ENCODE data around the gene CDCA7.
"Not testable (repeated sequence)": the region's sequence is repeated elsewhere in the genome, so short reads cannot be mapped to it uniquely, and the experiment has no call there.

CDCA7 gene

DNA sequence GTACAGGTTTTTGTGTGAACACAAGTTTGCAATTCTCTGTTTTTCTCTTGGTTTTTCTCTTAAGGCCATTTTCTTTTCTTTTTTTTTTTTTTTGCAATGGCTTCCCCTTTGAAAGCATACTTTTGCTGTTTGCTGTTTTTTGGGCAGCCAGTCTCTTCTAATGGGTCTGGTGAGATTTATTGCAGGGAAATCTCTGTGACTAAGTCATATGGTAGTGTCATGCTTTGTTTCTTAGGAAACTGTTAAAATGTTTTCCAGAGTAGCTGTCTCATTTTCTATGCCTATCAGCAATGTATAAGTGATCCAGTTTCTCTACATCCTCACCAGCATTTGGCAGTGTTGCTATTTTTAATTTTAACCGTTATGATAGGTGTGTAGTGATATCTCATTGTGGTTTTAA, 27.9 kb upstream of the CDCA7 start:
- Mint-ChIP-seq H3K36me3 (ENCODE audit: low read depth) (peaks cover 12% of the 10 kb centered on the region), H3K27ac (no peak overlapping the region), H3K27me3 (ENCODE audit: low read depth, poor library complexity) (no peaks in the 10 kb centered on the region), H3K4me1 (no peaks in the 10 kb centered on the region), H3K4me3 (no peak overlapping the region), H3K9me3 (peaks cover 64% of the 10 kb centered on the region)
- TF ChIP-seq, protein P1, sequence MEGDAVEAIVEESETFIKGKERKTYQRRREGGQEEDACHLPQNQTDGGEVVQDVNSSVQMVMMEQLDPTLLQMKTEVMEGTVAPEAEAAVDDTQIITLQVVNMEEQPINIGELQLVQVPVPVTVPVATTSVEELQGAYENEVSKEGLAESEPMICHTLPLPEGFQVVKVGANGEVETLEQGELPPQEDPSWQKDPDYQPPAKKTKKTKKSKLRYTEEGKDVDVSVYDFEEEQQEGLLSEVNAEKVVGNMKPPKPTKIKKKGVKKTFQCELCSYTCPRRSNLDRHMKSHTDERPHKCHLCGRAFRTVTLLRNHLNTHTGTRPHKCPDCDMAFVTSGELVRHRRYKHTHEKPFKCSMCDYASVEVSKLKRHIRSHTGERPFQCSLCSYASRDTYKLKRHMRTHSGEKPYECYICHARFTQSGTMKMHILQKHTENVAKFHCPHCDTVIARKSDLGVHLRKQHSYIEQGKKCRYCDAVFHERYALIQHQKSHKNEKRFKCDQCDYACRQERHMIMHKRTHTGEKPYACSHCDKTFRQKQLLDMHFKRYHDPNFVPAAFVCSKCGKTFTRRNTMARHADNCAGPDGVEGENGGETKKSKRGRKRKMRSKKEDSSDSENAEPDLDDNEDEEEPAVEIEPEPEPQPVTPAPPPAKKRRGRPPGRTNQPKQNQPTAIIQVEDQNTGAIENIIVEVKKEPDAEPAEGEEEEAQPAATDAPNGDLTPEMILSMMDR (IDR thresholded peaks at IDR 0.05), result no peak
- no peak for DNase-seq

DNA sequence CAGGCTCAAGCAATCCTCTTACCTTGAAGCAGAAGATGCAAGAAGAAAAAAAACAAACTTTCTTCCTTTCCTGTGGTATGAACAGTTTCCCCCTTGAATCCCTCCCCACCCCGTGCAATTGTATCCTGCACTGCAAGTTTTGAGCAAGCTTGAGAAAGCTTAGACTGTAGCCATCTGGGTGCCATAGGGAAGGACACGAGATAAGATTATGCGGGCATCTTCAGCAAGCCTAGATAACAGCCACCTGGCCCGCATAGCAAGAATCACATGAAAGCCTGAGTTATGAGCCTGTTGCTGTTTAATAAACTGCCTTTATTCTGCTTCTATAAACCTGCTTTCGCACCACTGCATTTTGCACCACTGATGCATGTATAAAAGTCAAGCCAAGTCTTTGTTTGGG, 27.3 kb upstream of the CDCA7 start:
- Mint-ChIP-seq H3K4me1 (no peaks in the 10 kb centered on the region), H3K4me3 (no peak overlapping the region), H3K36me3 (ENCODE audit: low read depth) (peaks cover 12% of the 10 kb centered on the region), H3K9me3 (peaks cover 70% of the 10 kb centered on the region), H3K27me3 (ENCODE audit: low read depth, poor library complexity) (no peaks in the 10 kb centered on the region), H3K27ac (no peak overlapping the region)
- DNase-seq, result no peak
- TF ChIP-seq, protein P1 (IDR thresholded peaks at IDR 0.05), result no peak

DNA sequence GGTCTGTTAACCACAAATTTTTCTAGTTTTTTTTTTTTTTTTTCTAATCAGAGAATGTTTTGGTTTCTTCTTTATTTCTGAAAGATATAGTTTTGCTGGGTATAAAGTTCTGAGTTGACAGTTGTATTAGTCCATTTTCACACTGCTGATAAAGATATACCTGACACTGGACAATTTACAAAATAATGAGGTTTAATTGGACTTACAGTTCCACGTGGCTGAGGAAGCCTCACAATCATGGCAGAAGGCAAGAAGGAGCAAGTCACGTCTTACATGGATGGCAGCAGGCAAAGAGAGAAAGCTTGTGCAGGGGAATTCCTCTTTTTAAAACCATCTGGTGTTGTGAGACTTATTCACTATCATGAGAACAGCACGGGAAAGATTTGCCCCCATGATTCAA, 21.7 kb upstream of the CDCA7 start:
- not testable (repeated sequence) for H3K4me1 Mint-ChIP-seq; H3K4me3 Mint-ChIP-seq; H3K27ac Mint-ChIP-seq; DNase-seq; H3K27me3 Mint-ChIP-seq (ENCODE audit: low read depth, poor library complexity)
- H3K36me3 Mint-ChIP-seq (ENCODE audit: low read depth), result peaks cover 21% of the 10 kb centered on the region
- peaks cover 58% of the 10 kb centered on the region for H3K9me3 Mint-ChIP-seq

DNA sequence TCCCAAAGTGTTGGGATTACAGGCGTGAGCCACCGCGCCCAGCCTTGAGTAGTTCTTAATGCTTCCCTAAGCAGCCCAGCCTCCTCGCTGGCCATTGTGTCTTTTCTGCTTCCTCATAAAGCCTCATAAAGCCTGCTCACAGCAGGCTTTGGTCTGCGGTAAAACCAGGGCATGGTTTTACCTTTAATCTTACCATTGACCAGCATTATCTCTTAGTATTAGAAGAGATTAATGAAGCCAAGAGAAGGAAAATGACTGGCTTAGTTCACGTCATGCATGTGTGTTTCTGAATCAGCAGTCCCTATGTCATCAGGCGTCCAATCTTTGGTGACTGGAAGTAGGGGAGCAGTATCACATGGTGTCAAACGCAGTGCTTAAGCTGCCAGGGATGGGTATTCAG, 14.9 kb upstream of the CDCA7 start:
- Mint-ChIP-seq H3K27me3 (ENCODE audit: low read depth, poor library complexity) (no peaks in the 10 kb centered on the region), H3K36me3 (ENCODE audit: low read depth) (peaks cover under 1% of the 10 kb centered on the region), H3K9me3 (peaks cover under 1% of the 10 kb centered on the region), H3K4me3 (no peak overlapping the region), H3K4me1 (no peaks in the 10 kb centered on the region), H3K27ac (no peak overlapping the region)
- DNase-seq, result no peak
- TF ChIP-seq, protein P1 (IDR thresholded peaks at IDR 0.05), result no peak

DNA sequence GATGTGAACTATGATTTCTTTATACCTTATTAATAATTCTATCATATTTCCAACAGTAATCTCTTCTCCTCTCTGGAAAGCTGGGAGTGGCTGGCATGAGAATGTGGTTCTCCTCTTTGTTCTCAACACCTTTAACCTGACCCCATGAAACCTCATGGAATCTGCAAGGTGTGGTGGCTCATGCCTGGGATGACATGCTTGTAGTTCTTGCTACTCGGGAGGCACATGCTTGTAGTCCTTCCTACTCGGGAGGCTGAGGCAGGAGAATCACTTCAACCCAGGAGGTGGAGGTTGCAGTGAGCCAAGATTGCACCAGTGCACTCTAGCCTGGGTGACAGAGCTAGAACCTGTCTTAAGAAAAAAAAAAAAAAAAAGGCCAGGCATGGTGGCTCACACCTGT, 10.8 kb upstream of the CDCA7 start:
- peaks cover 18% of the 10 kb centered on the region for H3K9me3 Mint-ChIP-seq
- H3K4me1 Mint-ChIP-seq, result peaks cover 14% of the 10 kb centered on the region
- TF ChIP-seq, protein P1 (IDR thresholded peaks at IDR 0.05), result no peak
- H3K27me3 Mint-ChIP-seq (ENCODE audit: low read depth, poor library complexity), result no peaks in the 10 kb centered on the region
- DNase-seq, result no peak
- peaks cover 5% of the 10 kb centered on the region for H3K36me3 Mint-ChIP-seq (ENCODE audit: low read depth)
- H3K27ac Mint-ChIP-seq, result no peak overlapping the region
- H3K4me3 Mint-ChIP-seq, result no peak overlapping the region

DNA sequence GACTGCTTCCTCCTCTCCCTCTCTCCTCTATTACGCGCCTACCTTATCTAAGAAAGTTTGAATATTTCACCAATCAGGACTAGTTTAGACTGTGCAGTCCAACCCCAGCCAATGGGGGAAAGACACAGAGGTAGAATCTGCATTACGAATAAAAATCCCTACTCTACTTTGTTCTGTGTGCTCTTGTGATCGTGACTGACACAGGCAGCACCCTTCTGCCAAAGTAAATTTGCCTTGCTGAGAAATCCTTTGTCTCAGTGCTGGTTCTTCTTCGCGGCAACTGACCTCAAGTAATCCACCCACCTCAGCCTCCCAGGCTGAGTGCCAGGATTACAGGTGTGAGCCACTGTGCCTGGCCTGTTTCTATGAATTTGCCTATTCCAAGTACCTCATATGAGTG, 8.6 kb upstream of the CDCA7 start:
- Mint-ChIP-seq H3K36me3 (ENCODE audit: low read depth) (peaks cover 5% of the 10 kb centered on the region), H3K4me1 (peaks cover 24% of the 10 kb centered on the region), H3K27ac (no peak overlapping the region), H3K9me3 (peaks cover 24% of the 10 kb centered on the region), H3K27me3 (ENCODE audit: low read depth, poor library complexity) (no peaks in the 10 kb centered on the region), H3K4me3 (no peak overlapping the region)
- DNase-seq, result no peak
- TF ChIP-seq, protein P1 (IDR thresholded peaks at IDR 0.05), result no peak
